GM18870 (cell line): Measurements from ENCODE around the gene AHNAK.
"Not testable (repeated sequence)": the region's sequence is repeated elsewhere in the genome, so short reads cannot be mapped to it uniquely, and the experiment has no call there.

ENCODE experiments used
- ATAC-seq: cut with Tn5 transposase; IDR thresholded peaks from one replicate; pipeline ENCODE4 v1.9.1; 2021; ENCODE audit warnings: moderate library complexity; ENCODE audit not compliant: unreplicated experiment

Gene AHNAK

DNA sequence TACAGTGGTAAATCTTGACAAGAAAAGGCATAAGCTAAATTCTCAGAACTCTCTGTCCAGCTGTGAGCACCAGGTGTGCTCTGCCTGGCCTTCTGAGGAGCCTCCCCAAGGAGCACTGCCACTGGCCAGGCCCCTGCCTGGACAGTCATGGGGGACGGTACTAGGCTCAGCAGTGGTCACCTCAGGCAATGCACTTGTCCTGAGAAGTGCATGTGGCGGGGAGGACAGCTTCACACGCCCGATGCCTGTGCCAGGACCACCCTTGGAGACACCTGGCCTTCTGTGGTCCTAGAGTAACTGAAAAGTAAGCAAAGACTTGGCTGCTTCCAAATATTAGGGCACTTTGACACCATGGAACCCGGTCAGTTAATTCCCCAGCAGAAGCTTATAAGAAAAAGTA lies 156.4 kb downstream of the AHNAK start:
- ATAC-seq: no peak

- no peak for ATAC-seq
Measured at GRCh38 chr11:62388999-62389398, 157.6 kb downstream of the AHNAK start.

DNA sequence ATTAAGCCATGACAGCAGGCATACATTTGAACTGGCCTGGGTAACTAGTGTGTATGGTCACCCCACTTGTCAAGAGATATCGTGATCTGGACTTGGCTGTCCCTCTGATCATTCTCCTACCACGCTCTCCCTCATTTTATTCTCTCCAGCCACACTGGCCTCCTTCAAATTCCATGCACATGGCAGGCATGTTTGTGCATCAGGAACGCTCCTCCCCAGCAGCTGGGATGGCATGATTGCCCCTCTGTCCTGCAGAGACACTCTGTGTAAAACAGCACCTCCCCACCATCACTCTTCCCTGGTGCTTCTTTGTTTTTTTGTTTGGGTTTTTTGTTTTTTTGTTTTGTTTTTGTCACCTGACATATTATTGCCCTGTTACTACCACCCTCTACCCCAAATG lies 159.2 kb downstream of the AHNAK start:
- no peak for ATAC-seq

GRCh38 chr11:62386083-62386482 lies 160.5 kb downstream of the AHNAK start:
- not testable (repeated sequence) for ATAC-seq

GRCh38 chr11:62383822-62384221 lies 162.8 kb downstream of the AHNAK start:
- no peak for ATAC-seq
